Fibroblast of the conjunctiva (primary cell): ENCODE data around the gene FASTK.

Experiments used
- DNase-seq: peaks from one replicate; pipeline ENCODE4 v3.0.0-alpha.2; 2010; ENCODE audit warnings: low read depth

The FASTK gene

DNA sequence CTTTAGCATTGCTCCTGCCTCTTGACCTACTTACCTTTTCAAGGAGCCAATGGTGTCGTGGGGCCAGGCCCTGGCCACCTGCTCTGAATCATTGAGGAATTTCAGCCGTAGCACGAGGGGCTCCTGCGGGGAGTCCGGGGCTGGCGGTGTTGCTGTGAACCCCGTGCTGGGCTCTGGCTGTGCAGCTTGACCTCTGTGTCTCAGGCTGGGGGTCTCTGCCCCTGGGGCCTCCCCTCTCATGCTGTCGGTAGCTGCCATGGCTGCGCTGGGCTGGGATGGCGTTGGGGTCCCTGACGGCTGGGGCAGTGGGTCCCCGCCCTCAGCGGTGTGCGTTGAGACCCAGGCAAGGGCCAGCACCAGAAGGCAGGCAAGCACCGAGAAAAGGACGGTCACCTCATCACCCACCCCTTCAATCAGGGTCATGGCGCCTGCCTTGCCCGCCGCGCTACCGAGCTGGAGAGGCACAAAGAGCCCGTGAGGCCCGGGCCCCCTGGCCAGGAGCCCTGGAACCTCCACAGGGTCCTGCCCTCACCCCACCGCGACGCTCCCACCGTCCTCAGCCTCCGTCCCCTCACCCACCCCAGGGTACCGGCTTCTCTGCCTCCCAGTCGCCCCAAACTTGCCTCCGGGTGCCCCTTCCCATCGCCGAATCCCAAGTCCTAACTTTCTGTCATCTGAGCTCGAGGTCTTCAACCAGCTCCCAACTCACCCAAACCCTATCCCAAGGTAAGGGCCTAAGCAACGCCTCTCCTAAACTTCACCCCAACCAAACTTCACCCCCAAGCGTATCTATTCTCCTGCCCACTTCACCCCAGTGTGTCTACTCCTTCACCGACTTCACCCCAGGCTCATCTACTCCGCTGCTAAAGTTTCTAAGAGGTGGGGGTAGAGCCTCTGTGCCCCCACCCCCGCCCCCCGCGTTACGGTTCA, 1.8 kb upstream of the FASTK start:
- no peak for DNase-seq

DNA sequence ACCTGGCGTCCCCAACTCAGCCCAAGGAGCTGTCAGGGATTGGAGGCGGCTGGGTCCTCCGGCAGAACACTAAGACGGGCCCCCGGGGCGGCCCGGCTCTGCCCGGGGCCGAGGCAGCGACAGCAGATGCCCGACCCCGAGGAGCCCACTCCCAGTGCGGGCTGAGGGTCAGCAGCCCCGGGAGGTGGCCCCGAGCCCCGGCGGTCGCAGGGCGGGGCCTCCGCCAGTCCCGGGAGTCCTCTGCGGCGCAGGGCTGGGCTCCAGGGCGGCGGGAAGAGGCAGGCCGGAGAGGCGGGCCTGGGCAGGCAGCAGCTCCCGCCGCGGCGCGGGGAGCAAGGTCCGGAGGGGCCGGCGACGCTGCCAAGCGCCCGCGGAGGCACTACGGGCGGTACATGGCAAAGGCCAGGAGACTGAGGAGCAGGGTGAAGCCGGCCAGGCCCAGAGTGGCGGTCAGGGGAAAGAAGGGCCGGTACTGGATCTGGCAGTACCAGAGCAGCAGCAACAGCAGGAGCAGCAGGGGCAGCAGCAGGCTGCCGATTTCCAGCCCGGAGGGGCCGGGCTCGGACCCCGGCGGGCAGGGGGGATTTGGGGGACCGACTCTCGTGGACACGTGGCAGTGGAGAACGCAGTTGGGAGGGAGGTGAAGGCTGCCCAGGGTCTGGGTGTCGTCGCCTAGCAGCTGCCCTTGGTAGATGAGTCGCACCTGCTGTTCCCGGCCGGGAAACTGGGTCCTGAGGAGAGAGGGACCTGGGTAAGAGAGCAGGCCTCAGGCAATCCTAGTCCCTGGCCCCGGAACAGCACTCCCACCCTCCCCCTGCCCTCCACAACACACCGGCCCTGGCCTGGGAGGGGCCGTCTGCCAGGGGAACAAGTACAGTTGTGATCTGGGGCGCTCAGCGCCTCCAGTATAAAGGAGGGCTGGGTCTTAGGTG, 827 bp upstream of the FASTK start:
- DNase-seq, result no peak

DNA sequence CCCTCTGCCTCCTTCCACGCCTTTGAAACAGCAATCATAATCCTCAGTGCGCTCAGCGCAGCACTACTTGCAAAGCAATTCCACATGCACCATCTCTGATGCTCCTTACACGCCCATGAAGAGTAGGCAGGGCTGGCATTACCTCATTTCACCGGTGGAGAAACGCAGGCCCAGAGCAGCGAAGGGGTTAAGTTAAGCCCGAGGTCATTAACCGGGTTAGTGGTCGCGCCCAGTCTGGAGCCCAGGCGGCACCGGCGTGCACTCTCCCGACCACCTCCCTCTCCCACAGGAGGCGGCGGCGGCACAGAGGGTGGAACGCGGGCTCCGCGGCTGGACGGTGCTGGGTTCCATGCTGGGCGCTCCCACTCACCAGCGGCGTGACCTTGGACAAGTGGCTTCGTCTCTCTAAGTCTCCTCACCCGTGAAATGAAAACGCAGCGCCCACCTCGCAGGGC, 515 bp downstream of the FASTK start:
- no peak for DNase-seq

DNA sequence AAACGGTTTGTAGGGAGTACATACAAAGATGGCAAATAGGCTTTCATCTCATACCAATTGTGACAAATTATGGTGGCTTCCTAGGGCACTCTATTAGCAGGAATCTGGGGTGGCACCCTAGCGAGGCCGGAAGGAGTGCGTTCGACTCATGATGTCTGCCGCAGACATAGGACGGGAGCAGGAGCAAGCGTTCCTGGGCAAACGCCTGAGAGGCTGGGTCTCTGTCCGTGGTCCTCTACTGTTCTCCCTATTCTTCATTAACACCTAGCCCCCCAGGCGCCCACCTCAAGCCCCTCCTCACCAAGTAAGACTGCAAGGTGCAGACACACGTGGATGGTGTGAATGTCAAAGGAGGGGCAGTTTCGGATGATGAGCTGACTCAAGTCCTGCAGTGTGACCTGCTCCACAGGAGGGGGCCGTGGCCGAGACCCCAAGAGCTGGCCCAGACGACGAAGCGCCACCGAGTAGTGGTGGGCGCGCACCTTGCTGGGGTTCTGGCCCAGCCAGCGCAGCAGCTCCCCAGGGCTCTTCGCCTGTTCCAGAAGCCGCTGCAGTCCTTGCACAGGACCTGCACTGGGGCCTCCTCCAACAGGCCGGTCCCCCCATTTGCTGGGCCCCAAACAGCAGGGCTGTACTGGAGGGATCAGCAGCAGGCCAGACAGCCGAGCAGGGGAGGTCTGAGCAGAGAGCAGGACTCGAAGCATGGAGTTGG, 1.3 kb downstream of the FASTK start:
- no peak for DNase-seq

DNA sequence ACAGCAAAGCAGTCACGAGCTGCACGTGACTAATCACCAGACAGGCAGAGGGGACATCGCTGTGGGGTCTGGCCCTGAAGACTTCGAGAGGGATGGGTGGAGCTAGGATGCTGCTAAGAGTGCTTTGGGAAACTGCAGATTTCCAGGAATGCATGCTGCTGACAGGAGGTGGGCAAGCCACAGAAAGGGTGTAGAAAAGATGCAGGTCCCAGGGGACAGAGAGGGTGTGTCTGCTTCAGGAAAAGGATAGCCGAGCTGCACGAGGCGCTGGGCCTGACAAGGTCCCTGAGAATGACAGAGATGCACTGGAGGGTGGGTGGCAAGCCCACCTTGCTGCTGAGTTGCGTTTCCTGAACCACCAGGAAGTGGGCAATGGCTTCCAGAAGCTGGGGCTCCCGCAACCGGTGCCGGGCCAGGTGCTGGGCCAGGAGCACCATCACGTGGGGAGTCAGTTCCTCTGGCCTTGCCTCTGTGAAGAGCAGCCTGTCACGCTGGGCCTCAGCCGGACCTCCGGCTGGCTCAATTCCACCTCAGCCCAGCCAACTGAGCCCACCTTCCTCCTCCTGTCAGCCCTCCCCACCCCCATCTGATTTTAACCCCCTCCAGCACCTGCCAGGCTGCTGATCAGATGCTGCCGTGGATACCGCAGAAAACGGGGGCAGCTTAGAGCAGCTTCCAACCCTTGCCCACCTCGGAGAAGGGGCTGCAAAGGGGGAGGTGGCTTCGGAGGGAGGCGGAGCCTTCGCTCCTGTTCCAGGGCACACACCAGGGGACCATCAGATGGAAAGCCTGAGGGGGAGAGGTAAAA, 2.2 kb downstream of the FASTK start:
- no peak for DNase-seq

DNA sequence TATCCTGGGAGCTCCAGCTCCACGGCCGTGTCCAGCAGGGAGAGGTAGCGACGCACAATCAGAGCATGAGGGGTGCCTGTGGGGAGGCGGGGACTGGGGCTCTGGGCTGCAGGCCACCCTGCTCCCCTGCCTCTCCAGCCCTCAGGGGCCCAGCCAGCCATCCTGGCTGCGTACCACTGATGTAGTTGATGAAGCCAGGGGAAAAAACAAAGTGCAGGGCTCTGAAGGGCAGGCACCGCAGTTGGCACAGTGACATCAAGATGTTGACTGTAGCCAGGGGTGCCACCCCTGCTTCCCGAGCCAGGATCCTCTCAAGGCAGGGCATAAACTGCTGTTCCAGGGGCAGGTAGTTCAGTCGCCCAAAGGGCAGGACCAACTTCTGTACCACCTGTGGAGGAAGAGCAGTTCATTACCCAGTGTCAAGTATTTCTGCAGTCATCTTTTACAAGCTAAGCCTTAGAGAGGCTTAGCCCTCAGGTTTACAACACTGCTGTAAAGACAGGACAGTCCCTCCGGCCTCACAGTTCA, 2.8 kb downstream of the FASTK start:
- no peak for DNase-seq

DNA sequence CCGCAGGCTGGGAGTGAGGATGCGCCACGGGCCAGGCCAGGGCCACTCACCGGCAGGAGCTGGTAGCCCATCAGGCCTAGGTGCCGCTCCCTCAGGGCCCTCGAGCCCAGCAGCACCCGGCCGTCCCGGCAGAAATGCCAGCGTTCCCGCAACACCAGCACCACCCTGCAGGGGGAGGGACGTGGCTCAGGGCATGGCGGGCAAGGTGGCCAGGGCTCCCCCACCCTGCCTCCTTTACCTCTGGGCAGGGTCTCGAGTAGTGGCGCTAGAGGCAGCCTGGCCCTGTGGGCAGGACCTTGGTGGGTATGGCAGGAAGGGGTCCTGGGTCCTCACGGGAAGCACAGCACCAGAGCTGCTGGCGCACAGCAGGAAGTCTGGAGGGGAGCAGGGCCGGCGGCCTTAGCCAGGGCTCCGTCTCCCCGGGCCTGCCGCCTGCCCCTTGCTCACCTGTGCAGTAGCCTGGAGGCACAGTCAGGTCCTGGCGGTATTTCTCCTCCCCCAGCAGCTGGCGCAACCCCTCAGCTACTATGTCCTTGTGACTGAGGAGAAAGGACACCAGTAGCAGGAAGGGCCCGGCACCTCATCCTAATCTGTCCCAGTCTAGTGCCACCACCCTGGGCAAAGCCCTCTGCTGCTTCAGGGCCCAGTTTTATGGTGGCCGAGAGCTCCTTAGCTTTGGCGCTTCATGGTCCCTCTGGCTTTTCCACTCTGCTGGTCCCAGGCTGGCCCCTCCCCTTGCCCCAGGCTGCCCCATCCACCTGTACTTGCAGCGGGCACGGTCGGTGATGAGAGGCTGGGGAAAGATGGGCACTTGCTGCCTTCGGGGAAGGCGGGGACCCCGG, 3.5 kb downstream of the FASTK start:
- DNase-seq, result no peak

DNA sequence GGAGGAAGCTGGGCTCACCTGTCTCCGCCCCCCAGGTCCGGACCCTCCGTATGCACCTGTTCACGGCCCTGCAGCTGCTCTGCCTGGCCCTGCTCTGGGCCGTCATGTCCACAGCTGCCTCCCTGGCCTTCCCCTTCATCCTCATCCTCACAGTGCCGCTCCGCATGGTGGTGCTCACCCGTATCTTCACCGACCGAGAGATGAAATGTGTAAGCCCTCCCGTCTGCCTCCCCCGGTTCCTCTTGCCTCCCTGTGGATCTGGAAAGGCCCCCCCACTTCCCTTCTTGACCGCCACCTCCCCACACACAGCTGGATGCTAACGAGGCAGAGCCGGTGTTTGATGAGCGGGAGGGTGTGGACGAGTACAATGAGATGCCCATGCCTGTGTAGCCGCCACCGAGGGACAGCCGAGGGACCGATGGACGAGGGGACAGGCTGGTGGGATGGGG, 4.6 kb downstream of the FASTK start:
- DNase-seq, result no peak

DNA sequence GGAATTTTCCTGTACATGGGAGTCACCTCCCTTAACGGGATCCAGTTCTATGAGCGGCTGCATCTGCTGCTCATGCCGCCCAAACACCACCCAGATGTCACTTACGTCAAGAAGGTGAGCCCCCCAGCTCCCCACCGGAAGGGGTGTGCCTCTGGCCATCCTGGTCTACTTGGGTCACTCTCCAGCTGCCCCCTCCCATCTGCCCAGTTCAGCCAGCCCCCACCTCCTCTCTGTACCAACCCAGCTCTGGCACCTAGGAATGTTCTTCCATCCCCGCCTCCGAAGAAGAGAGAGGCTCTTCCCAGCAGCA, 5.0 kb downstream of the FASTK start:
- DNase-seq, result no peak

DNA sequence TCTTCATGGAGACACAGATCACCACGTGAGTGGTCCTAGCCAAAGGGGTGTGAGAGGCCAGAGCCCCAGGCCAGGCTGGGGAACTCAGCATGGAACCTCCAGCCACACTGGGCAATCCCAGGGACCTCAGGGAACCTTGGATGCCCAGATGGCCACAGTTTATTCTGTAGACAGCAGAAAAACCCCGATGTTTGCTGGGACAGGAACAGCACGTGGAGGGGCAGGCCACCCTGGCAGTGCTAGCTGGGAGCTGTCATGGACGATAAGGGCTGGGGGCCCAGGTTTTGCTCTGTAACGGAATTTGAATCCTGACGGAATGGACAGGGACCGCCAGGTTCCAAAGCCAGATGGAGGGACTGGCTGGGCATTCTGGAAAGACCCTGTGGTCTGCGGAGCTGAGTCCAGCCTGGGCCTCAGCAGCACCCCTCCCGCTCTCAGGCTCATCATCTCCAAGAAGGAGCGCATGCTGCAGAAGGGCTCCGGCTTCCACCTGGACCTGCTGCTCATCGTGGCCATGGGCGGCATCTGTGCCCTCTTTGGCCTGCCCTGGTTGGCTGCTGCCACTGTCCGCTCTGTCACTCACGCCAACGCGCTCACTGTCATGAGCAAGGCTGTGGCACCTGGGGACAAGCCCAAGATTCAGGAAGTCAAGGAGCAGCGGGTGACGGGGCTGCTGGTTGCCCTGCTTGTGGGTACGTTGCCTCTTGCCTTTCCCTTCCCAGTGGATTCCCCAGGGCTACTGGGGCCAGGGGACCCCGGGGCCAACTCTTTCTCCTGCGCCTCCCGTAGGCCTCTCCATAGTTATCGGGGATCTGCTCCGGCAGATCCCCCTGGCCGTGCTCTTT, 5.6 kb downstream of the FASTK start:
- DNase-seq, result no peak

DNA sequence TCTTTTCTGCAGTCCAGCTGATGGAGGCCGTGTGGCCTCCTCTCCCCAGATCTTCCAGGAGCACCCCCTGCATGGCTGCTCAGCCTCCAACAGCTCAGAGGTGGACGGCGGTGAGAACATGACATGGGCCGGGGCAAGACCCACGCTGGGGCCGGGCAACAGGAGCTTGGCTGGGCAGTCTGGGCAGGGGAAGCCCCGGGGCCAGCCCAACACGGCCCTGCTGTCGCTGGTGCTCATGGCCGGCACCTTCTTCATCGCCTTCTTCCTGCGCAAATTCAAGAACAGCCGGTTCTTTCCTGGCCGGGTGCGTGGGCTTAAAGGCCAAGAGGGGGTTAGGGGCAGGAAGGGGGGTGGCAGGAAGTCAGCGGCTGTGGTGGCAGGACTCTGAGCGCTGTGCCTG, 6.6 kb downstream of the FASTK start:
- DNase-seq, result no peak

DNA sequence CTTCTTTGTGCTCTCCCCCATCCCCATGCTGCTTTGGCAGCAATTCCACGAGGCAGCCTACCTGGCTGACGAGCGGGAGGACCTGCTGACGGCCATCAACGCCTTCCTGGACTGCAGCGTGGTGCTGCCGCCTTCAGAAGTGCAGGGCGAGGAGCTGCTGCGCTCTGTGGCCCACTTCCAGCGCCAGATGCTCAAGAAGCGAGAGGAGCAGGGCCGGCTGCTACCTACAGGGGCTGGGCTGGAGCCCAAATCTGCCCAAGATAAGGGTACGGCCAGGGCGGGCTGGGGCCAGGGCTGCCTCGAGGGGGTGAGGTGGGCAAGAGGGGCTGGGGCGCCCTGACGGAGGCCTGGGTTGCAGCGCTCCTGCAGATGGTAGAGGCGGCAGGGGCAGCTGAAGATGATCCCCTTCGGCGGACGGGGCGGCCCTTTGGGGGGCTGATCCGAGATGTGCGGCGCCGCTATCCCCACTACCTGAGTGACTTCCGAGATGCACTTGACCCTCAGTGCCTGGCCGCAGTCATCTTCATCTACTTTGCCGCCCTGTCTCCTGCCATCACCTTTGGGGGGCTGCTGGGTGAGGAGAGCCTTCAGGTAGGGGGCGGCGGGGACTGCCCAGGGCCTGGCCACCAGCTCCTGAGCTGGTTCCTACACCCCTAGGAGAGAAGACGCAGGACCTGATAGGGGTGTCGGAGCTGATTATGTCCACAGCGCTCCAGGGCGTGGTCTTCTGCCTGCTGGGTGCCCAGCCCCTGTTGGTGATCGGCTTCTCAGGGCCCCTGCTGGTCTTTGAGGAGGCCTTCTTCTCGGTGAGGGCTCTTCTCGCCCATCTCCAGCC, 9.4 kb downstream of the FASTK start:
- DNase-seq, result no peak

DNA sequence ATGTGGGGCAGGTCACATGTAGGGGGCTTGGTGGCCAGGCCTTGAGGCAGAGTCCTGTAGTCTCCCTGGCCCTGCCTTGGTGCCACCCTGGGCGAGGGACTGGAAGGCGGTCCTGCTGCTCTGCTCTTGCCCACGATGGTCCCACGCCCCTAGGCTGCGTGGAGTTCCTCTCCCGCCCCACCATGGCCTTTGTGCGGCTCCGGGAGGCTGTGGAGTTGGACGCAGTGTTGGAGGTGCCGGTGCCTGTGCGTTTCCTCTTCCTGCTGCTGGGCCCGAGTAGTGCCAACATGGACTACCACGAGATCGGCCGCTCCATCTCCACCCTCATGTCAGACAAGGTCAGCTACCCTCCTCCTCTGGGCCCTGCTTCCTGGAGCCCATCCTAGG, 10.0 kb downstream of the FASTK start:
- no peak for DNase-seq

DNA sequence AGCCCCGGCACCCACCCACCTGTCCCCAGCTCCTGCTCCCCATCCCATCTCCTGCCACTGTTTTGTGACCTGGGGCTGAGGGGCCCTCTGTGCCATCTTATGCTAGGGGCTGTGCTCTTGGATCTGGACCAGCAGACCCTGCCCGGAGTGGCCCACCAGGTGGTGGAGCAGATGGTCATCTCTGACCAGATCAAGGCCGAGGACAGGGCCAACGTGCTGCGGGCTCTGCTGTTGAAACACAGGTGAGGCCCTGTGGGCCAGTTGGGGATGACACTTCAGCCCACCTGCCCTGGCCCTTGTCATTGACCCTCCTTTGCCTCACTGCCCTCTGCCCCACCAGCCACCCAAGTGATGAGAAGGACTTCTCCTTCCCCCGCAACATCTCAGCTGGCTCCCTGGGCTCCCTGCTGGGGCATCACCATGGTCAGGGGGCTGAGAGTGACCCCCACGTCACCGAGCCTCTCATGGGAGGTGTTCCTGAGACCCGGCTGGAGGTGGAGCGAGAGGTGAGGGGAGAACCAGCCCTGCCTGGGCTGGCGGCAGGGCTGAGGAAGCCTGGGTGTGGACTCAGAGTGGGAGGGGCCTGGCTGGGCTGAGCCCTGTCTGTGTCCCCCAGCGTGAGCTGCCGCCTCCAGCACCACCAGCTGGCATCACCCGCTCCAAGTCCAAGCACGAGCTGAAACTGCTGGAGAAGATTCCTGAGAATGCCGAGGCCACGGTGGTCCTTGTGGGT, 10.6 kb downstream of the FASTK start:
- no peak for DNase-seq

DNA sequence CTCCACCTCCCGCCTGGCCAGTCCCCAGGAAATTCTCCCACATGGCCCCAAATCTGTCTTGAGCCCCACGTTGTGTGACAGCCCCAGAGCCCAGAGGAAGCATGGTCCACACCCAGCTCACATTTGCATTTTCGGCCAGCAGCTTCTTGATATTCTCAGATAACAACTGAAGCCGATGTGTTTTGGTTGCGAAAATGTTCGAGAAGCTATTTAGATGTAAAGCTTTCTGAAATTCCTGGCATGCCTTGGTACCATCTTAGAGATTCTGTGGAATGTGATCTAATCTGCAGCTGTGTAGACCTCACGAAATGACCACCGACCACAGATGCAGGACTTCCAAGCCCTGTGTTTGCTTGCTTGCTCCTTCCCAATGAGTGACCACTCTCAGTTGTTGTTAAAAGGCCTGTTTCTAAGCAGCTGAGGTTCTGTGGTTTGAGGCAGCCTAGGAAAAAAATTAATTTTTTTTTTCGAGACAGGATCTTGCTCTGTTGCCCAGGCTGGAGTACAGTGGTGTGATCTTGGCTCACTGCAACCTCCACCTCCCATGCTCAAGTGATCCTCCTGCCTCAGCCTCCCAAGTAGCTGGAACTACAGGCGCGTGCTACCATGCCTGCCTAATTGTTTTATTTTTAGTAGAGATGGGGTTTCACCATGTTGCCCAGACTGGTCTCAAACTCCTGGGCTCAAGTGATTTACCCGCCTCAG, 12.4 kb downstream of the FASTK start:
- DNase-seq, result no peak

DNA sequence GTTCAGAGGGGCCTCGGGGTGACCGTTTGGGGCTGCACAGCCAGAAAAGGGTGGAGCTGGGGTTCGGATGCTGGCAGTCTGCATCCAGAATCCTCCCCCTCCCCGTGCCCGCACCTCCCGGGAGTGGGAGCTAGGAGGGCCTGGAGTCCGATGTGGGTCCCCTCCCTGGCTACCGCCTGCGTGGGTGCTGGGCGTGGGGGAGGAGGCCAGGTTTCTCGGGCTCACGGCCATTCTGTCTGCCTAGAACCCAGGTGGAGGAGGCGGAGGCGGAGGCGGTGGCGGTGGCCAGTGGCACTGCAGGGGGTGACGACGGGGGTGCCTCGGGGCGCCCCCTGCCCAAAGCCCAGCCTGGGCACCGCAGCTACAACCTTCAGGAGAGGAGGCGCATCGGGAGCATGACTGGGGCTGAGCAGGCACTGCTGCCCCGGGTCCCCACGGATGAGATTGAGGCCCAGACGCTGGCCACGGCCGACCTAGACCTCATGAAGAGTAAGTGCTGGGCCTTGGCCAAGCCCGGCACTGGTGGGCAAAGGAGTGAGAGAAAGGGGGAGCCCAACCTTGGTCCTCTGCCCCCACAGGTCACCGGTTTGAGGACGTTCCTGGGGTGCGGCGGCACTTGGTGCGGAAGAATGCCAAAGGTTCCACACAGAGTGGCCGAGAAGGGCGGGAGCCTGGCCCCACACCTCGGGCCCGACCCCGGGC, 14.2 kb downstream of the FASTK start:
- DNase-seq, result no peak
